OCI-LY3 (cell line): ENCODE results near the gene FRMD4B.

Source experiments
- CTCF ChIP-seq: fragments of 200-600, 300-600 bp; sonication (generic); IDR thresholded peaks from 2 replicates; pipeline ENCODE4 v1.5.1; 2014; ENCODE audit warnings: antibody characterized with exemption, low read length, low read depth
- EZH2phosphoT487 ChIP-seq: fragments of 200-600 bp; shearing (Covaris generic); IDR thresholded peaks from 2 replicates; pipeline ENCODE4 v1.6.1; 2018; ENCODE audit warnings: antibody characterized with exemption, mixed run types, low read depth

GRCh38 chr3:69137005-69137404, 248.9 kb downstream of the FRMD4B start:
- TF ChIP-seq CTCF (no peak), EZH2phosphoT487 (no peak)
